GM18508 (cell line): ENCODE measurements around the gene ABCC8.

ENCODE experiments used
- ATAC-seq: cut with Tn5 transposase; IDR thresholded peaks from one replicate; pipeline ENCODE4 v1.9.1; 2021; ENCODE audit warnings: moderate number of reproducible peaks; ENCODE audit not compliant: insufficient read depth, unreplicated experiment

Gene ABCC8

DNA sequence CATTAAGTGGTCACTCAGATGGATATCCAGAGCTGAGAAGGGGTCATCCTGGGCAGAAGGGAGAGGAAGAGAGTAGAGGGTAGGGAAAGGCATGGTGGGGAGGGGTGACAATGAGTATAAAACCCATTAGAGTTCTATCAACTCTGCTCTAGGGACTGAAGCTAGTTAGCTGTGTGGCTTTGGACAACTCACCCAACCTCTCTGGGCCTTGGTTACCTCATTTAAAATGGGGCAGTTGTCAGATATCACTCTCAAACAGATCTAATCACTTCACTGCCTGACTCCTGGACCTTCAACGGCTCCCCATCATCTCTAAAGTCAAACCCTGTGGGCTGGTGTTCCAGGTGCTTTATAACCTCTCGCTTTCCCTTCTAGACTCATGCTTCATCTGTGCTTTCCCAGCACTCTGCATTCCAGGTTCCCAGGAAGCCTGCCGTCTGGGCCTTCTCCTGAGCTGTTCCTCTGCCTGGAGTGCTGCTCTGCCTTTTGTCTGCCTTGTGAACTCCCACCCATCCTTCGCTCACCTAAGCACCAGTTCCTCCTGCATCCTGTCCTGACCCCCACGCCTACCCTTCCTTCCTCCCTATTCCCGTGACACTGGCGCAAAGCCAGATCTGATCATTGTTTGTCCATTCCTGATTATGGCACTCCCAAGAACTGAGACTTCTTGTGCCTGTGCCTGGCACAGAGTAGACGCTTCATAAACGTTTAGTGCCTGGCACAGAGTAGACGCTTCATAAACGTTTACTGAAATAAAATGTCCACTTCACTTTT is 65.9 kb downstream of the ABCC8 start:
- no peak for ATAC-seq

DNA sequence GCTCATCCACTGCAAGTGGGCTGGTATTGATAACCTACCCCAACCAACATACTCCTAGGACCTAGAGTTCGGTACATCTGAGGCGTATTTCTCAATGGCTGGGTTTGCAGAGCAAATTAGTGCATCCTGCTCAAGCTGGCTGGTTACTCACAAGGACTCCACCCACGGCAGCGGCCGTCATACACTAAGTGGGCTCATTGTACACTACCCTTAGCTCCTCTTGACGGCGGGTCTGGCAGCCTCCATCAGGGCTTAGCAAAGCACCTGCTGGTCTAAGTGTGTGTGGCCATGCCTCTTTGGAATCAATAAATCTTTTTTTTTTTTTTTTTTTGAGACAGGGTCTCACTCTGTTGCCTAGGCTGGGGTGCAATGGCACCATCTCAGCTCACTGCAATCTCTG is 68.0 kb downstream of the ABCC8 start:
- no peak for ATAC-seq

- ATAC-seq, result no peak
Observed at GRCh38 chr11:17408026-17408425, 68.6 kb downstream of the ABCC8 start.

DNA sequence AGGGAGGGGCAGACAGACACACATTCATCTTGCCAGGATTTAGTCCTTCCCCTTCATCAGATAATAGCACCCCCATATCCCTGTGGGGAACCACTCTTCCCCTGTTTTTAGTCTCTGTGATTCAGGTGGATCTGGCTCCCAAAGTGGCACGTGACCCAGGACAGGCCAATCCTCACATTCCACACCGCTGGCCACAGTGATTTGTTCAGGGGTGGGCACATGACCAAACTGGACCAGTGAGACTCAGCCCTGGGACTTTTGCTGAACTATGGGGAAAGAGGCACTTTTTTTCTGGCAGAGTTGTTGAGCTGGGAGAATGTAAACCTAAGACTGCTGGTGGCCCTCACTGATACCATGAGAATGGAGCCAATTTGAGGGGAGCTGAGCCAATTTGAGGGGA is 69.1 kb downstream of the ABCC8 start:
- ATAC-seq, result no peak

- ATAC-seq, result no peak
Observed at GRCh38 chr11:17406818-17407149, 69.9 kb downstream of the ABCC8 start.

- ATAC-seq, result no peak
Observed at GRCh38 chr11:17406082-17406817, 70.4 kb downstream of the ABCC8 start.

GRCh38 chr11:17405232-17406005 is 71.2 kb downstream of the ABCC8 start:
- no peak for ATAC-seq

DNA sequence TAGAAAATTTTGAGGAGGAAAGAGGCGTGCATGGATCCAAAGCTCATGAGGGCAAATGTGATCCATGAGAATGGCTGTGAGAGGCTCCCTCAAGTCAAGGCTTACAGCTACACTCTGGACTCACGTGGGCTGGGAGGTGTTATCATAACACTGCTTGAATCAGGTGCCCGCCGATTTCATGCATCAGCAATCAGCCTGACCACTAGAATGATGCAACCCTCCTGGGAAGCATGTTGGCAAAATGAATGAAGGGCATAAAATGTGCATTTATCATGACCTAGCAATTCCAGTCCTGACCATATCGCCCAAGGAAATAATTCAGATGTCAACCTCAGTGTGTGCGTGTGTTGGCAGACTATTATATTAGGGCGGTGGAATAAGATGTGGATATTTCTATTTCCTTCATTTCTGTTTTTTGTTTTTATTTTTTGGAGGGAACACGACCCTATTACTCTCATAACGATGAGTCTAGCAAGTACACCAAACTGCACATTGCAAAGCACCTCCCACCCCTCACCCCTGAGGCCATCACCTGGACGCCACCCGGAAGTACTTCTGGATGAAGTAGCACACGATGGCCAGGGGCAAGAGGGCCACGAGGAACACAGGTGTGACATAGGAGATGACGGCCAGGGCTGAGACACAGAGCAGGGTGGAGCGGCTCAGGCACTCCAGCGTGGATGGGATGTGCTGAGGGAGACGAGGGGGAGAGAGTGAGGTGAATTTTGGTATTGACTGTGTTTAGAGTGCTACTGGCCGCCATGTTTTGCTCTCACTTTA is 72.5 kb downstream of the ABCC8 start:
- no peak for ATAC-seq

- ATAC-seq, result no peak
Observed at GRCh38 chr11:17402486-17402885, 74.2 kb downstream of the ABCC8 start.

DNA sequence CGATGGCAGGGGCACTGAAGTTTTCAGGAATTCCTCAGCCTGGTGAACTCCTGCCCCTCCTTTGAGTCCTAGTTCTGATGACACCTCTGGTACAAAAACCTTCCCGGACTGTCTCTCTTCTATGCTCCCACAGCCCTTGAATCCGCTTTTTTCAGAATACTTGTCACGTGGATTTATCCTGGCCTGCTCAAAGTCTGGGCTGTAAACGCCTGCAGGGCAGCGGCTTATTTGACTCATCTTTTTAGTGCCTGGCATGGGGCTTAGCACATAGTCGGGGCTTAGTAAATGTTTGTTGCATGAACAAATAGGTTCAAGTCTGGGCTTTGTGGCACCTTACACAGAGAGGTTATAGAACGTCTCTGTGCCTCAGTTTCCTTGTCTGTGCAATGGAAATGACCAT is 74.8 kb downstream of the ABCC8 start:
- no peak for ATAC-seq

- no peak for ATAC-seq
Observed at GRCh38 chr11:17401316-17401715, 75.3 kb downstream of the ABCC8 start.

- ATAC-seq, result no peak
Observed at GRCh38 chr11:17400048-17400775, 76.4 kb downstream of the ABCC8 start.

DNA sequence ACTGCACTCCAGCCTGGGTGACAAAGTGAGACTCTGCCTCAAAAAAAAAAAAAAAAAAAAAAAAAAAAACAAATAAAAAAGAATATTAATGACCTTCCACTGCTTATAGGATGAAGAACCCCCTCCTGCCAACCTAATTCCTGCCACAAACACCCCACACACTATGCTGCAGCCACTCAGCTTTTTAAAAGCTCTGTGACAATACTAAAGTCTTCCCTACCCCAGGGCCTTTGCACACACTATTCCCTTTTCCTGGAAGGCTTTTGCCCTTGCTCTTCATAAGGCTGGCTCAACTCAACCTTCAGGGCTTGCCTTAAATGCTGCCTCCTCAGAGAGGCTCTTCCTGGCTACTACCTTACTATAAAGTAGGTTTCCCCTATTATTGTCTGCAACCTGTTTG is 77.4 kb downstream of the ABCC8 start:
- no peak for ATAC-seq

DNA sequence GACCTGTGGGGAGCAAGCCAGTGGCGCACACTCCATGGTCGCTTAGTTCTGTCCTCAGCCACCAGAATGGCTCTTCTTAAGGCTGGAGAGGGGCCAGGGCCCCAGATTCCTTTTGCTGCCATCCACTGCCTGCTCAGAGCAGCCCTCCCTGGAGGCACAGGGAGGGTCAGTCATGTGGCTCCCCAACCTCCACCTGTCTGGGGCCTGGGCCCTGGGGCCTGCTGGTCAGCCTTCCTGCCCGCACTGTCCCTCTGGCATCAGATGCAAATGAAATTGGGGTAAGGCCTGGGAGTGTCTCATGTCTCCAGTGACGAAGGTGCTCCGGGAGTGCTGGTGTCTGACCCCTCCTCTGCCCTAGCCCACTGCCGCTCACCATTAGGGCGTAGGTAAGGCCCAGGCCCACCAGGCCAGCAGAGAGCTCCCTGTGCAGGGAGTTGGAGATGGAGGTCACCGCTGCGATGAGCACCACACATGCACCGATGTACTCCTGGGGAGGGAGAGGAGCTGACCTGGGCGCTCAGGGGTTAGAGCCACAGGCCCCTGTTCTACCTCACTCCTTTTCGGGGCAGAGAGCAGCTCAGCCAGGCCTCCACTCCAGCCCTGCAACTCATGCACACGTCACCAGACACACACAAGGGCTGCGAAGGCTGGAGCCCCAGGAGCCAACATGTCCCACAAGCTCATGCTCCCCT is 79.2 kb downstream of the ABCC8 start:
- no peak for ATAC-seq

- ATAC-seq, result no peak
Observed at GRCh38 chr11:17396598-17397310, 79.9 kb downstream of the ABCC8 start.

DNA sequence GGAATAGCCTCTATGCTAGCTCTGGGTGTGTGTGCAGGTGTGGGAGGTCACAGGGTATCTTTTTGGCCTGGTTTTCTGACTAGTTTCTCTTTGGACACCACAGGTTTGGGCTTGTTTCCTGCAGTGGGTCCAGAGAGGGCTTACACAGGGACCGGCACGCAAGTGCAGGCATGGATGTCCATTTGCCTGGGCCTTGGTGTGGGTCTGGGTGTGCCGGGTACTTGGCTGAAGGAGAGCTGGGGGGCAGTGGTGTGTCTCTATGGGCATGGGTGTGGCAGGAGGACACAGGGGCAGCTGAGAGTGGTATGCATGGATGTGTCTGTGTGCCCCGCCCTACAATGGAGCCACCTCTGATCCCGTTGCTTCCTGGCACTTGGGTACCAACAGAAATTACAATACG is 80.7 kb downstream of the ABCC8 start:
- no peak for ATAC-seq

DNA sequence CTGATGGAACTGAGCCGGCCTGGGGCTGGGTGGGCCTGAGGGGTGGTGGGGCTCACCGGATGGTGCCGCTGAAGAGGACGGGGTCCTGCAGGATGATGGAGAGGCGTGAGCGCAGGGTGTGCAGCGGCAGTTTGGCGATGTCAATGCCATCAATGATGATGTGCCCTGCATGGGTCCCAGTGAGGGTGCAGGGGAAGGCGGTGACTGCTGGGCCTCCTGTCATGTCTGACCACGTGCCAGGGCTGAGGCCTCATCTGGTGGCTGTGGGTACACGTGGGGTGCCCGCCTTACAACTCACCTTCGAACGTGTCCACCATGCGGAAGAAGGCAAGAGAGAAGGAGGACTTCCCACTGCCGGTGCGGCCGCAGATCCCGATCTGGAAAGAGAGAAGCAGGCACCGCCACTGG is 81.1 kb downstream of the ABCC8 start:
- ATAC-seq, result no peak

DNA sequence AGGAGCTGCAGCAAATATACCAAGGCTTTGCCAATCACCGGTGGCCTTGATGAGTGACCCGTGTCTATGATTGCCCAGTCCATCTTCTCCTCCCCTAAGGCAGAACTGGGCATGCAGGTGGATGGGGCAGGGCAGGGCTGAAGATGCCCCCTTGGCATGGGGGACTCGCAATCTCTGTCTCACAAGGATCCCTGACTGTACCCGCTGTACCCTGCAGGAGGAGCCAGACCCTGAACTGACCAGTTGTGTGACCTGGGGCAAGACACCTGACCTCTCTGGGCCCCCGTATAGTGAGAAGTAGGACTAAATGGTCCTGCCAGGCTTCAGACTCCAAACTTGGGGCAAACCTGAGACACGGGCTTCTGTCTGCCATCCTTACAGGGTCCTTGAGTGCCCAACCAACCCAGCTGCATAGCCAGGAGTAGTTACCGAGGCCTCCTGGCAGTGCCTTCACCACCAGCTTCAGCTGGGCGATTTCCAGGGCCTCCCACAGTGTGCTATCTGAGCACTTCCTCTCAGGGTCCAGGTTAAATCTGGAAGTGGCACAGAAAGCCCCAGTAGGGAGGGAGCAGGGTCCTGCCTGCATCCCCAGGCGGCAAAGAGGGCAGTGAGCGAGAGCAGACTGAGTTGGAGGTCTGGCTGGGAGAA is 81.8 kb downstream of the ABCC8 start:
- ATAC-seq, result no peak
